Adrenal gland (tissue), 12 donors: ENCODE results near the gene UNK. TPM values are rescaled to one million over a fixed set of nuclear protein-coding genes. Genes with fewer than 3 reads are reported as not detected.

Source experiments
- DNase-seq, 7 donors: peaks; one replicate each; pipeline ENCODE4 v3.0.0-alpha.2; 2019 to 2020
- H3K27ac ChIP-seq, 5 donors: fragments of 200-600 bp; sonication (generic) in 4 of 5; 1 replicate in 3 of 5; 2 replicates in 2 of 5; pipeline versions ENCODE4 v1.5.1 to v1.8.0; 2016 to 2020; ENCODE audit warnings: mild to moderate bottlenecking in 1 of 5
- H3K27me3 ChIP-seq: fragments of 200-600 bp; 2 replicates; pipeline ENCODE4 v1.8.0; 2021
- H3K36me3 ChIP-seq, 2 donors: fragments of 200-600 bp; replicated peaks in 1 of 2; 1 replicate in 1 of 2; 2 replicates in 1 of 2; pipeline versions ENCODE4 v1.5.1 to v1.8.0; 2018 to 2022
- H3K4me1 ChIP-seq, 2 donors: fragments of 200-600 bp; replicated peaks in 1 of 2; 1 replicate in 1 of 2; 2 replicates in 1 of 2; pipeline versions ENCODE4 v1.5.1 to v1.8.0; 2018 to 2021
- H3K4me3 ChIP-seq, 4 donors: fragments of 200-600 bp; sonication (generic) in 3 of 4; one replicate each; pipeline ENCODE4 v1.5.1; 2016 to 2018
- H3K9me3 ChIP-seq, 3 donors: fragments of 200-600 bp; sonication (generic) in 1 of 3; replicated peaks in 1 of 3; 1 replicate in 2 of 3; 2 replicates in 1 of 3; pipeline versions ENCODE4 v1.5.1 to v1.8.0; 2016 to 2021
- POLR2A ChIP-seq, 2 donors: fragments of 450-650 bp; IDR thresholded peaks; one replicate each; pipeline ENCODE4 v1.6.1; 2017; ENCODE audit warnings: antibody characterized with exemption in 2 of 2, mild to moderate bottlenecking in 2 of 2, moderate library complexity in 1 of 2
- WGBS, 4 donors: extraction: QIAGEN DNeasy Blood & Tissue Kit in 2 of 4; methylation state at CpG; one replicate each; pipeline versions ENCODE4 v1.1.5 to v1.1.7; 2013 to 2017; 5-methylcytosine and 5-hydroxymethylcytosine counted together
- intact Hi-C, 2 donors: fragments of 100-400 bp; cut with DNase I; formaldehyde crosslinking; loops; one replicate each; pipeline versions ENCODE4 v1.14.1 to v1.15.0; 2022 to 2023
- polyA plus RNA-seq, 3 donors: library from polyadenylated mRNA; stranded (reverse); fragments of 200-250 nt in 2 of 3; fragments of 350-450 nt in 1 of 3; fragmentation: Illumina TruSeq in 1 of 3; extraction: RNeasy Lipid Tissue Mini Kit (QIAGEN cat#74804) in 1 of 3; gene quantifications; one replicate each; pipeline ENCODE4 v1.2.3, GENCODE V29; 2013 to 2014
- total RNA-seq, 9 donors: library from RNA; depleted of rRNA in 4 of 9; stranded (reverse); fragments of >200 nt in 4 of 9; fragments of 120-200 nt in 1 of 9; fragmentation: NEBNext Ultra II Directional in 1 of 9; extraction: Animal tissue kit (Norgen Biotek cat#: 25700) in 1 of 9; gene quantifications; one replicate each; pipeline versions ENCODE4 v1.1.0 to v1.2.4, GENCODE V29; 2013 to 2023
- TF ChIP-seq, protein P1 (sequence below), 6 experiments: fragments of 450-650 bp in 4 of 6; fragments of 200-600 bp in 2 of 6; sonication (generic) in 1 of 6; IDR thresholded peaks; 1 replicate in 5 of 6; 2 replicates in 1 of 6; pipeline versions ENCODE4 v1.5.1 to v1.8.0; 2016 to 2021; ENCODE audit warnings: antibody characterized with exemption in 6 of 6, mild to moderate bottlenecking in 2 of 6, moderate library complexity in 1 of 6
- donor health status: healthy with polysubstance abuse.
- donor health status: Bipolar disorder and iron deficiency.
- donor health status: DM: yes; HTN: yes; CAD: no.
- donor health status: DM: no; HTN: no; CAD: no.
- donor health status: DM: no; HTN: no; CAD: no.
- donor health status: DM: yes; HTN: yes; CAD: no.

Gene UNK
- total and polyA plus RNA-seq, 12 donors = 13.6 to 45.9 (median 24.6) TPM

DNA sequence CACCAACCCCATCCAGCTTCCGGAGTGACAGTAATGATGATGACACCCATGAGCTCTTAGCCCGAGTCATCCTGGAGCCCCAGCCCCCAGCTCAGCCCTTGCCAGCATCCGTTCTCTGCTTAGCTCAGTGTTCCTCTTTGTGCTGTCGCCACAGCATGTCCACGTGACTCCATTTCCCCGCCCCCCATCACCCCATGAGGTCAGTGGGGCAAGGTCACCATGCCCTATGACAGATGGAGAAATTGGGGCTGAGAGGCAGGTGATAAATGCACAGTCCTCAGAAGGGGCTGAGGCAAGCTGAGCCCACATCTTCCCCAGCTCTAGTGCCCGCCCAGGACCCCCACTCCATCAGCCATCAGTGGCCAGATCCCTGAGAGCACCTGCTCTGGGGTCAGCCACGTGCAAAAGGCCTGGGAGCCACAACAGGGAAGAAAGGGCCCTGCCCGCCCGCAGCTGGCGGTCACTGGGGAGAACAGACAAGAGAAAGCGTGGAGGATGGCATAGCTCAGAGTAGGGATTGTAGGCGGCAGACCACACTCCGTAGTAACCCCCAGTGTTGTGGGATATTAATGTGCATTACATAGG, 46.3 kb upstream of the UNK start:
- DNase-seq = peak in 2 of 7 donors; percentile 63 to 66
- 39 to 69% (median 54%) methylated on average over 9 to 14 of the region's 14 CpGs for WGBS, 4 donors

DNA sequence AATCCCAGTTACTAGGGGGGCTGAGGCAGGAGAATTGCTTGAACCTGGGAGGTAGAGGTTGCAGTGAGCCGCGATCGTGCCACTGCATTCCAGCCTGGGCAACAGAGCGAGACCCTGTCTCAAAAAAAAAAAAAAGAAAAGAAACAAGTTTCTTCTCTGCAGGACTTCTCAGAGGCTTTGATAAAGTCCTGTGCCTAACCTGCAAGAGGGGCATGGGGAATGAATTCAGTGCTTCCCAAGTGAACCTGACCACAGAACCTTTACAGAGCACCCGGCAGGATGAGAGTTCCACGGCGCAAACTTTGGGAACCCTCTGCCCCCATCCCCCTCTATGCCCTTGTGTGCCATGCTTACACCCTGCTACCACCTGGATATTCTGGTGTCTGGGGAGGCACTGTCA, 45.4 kb upstream of the UNK start:
- 87 to 95% (median 91%) methylated on average over 5 to 7 of the region's 7 CpGs for WGBS, 4 donors
- intact Hi-C loops = loop anchor here in 1 of 2 donors (5.0 kb wide), 1 partner anchor 57 kb away; no protein-coding TSS in a partner anchor
- Histone ChIP-seq H3K4me1 (no peaks in the 10 kb centered on the region), H3K36me3 (no peaks in the 10 kb centered on the region), H3K27me3 (no peaks in the 10 kb centered on the region), H3K9me3 (no peaks in the 10 kb centered on the region), H3K27ac (no peak overlapping the region), H3K4me3 (no peak overlapping the region)
- no peak for DNase-seq
- TF ChIP-seq, protein P1, sequence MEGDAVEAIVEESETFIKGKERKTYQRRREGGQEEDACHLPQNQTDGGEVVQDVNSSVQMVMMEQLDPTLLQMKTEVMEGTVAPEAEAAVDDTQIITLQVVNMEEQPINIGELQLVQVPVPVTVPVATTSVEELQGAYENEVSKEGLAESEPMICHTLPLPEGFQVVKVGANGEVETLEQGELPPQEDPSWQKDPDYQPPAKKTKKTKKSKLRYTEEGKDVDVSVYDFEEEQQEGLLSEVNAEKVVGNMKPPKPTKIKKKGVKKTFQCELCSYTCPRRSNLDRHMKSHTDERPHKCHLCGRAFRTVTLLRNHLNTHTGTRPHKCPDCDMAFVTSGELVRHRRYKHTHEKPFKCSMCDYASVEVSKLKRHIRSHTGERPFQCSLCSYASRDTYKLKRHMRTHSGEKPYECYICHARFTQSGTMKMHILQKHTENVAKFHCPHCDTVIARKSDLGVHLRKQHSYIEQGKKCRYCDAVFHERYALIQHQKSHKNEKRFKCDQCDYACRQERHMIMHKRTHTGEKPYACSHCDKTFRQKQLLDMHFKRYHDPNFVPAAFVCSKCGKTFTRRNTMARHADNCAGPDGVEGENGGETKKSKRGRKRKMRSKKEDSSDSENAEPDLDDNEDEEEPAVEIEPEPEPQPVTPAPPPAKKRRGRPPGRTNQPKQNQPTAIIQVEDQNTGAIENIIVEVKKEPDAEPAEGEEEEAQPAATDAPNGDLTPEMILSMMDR (IDR thresholded peaks at IDR 0.05) = no peak
- TF ChIP-seq POLR2A (IDR thresholded peaks at IDR 0.05) = no peak

More for the DNA sequence above, 46.3 kb upstream of the UNK start:
- Histone ChIP-seq H3K36me3 (no peaks in the 10 kb centered on the region), H3K9me3 (no peaks in the 10 kb centered on the region), H3K27ac (no peak overlapping the region), H3K4me3 (no peak overlapping the region), H3K27me3 (no peaks in the 10 kb centered on the region), H3K4me1 (no peaks in the 10 kb centered on the region)
- intact Hi-C loops = loop anchor here in 1 of 2 donors (5.0 kb wide), 1 partner anchor 56 kb away; no protein-coding TSS in a partner anchor
- TF ChIP-seq, protein P1 (IDR thresholded peaks at IDR 0.05) = no peak
- no peak for TF ChIP-seq POLR2A (IDR thresholded peaks at IDR 0.05)

DNA sequence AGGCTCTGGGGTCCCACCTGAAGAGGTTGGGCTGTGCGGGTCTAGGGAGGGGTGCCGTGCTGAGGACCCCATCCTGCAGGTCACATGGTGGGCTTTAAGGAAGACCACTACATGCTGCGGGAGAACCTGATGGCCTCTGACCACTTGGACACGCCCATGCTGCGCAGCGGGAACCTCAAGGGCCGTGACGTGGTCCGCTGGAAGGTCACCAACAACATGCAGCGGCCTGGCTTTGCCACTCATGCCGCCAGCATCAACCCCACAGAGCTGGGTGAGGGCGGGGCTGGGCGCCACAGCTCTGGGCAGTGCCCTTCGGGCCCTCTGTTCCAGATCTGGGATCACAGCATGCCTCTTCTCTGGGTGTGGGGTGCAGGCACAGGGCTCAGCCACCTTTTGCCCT, 44.8 kb upstream of the UNK start:
- intact Hi-C loops = loop anchor here in 1 of 2 donors (5.0 kb wide), 1 partner anchor 58 kb away; no protein-coding TSS in a partner anchor
- Histone ChIP-seq H3K4me3 (no peak overlapping the region), H3K27ac (no peak overlapping the region), H3K36me3 (no peaks in the 10 kb centered on the region), H3K27me3 (no peaks in the 10 kb centered on the region), H3K4me1 (no peaks in the 10 kb centered on the region), H3K9me3 (no peaks in the 10 kb centered on the region)
- whole genome bisulfite sequencing, 4 donors = 81 to 93% (median 88%) methylated on average over 5 to 14 of the region's 14 CpGs; no CpG with 5 or more reads in 1 of the 4 donors
- TF ChIP-seq, protein P1 (IDR thresholded peaks at IDR 0.05) = no peak
- TF ChIP-seq POLR2A (IDR thresholded peaks at IDR 0.05) = no peak
- DNase-seq = no peak

DNA sequence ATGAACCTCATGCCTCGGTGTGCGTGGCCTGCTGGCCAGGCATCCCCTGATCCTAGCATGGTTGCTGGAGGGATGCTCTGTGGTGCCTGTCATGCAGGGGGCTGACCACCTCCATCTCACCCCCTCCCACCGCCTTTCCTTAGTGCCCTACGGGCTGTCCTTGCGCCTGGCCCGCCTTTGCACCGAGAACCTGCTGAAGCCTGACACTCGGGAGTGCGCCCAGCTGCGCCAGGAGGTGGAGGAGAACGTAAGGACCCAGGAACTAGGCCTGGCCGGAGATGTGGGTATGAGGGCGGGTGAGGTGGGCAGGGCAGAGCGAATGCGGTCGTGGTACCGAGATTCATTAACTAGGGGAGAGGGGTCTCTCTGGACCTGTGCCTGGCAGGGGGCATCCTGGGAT, 44.4 kb upstream of the UNK start:
- Histone ChIP-seq H3K9me3 (no peaks in the 10 kb centered on the region), H3K27me3 (no peaks in the 10 kb centered on the region), H3K4me3 (no peak overlapping the region), H3K27ac (no peak overlapping the region), H3K36me3 (no peaks in the 10 kb centered on the region), H3K4me1 (no peaks in the 10 kb centered on the region)
- 76 to 94% (median 89%) methylated on average over 8 to 17 of the region's 17 CpGs for WGBS, 4 donors
- DNase-seq = no peak
- TF ChIP-seq, protein P1 (IDR thresholded peaks at IDR 0.05) = no peak
- TF ChIP-seq POLR2A (IDR thresholded peaks at IDR 0.05) = no peak
- intact Hi-C loops = no loop called here
